COR-L47 (cell line): ENCODE results near the gene ARF1.

ENCODE experiments used
- DNase-seq: peaks from one replicate; lab custom pipeline; 2025; lab: John Stamatoyannopoulos, UW

Gene ARF1

DNA sequence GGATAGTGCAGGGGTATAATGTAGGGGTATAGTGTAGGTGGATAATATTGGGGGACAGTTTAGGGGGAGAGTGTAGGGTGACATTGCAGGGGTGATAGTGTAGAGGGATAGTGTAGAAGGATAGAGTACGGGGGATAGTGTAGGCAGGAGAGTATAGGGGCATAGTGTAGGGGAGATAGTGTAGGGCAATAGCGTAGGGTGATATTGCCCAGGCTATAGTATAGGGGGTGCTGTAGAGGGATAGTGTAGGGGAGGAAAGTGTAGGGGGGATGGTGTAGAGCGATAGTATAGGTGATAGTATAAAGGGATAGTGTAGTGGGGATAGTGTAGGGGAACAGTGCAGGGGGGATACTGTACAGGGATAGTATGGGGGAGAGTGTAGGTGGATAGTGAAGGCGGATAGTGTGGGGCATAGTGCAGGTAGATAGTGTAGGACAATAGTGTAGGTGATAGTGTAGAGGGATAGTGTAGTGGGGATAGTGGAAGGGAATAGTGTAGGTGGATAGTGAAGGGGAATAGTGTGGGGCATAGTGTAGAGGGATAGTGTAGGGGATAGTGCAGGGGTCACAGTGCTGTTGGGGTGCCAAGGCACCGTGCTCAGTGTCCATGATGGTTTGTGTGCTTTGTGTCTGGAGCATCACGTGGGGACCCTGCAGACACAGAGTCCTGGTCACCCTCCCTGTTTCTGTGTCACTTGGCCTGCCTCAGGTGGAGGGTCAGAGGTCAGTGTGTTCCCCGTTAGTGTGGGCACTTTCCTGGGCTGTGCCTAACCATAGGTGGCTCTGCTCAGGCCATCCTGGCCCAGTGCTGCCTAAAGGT lies 10.5 kb upstream of the ARF1 start:
- no peak for DNase-seq

DNA sequence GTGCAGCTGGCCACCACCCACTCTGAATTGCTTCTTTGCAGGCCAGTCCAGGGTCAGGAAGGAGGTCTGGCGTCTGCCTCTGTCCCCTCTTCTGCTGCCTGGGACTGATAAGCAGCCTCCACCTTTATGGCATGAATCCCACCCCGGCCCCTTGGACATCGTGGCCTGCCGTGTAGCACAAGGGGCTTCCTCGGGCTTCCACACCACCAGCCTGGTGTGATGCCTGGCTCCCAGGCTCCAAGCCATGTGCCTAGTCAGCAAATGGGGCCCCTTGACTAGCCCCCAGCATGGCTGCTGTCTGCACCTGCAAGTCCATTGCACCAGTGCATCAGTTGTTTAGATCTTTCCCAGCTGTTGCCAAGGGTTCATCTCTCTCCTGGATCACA lies 9.9 kb upstream of the ARF1 start:
- no peak for DNase-seq

- DNase-seq, result no peak
These were observed 9.2 kb upstream of the ARF1 start for GRCh38 chr1:228073061-228073856.

- peak; percentile 28 for DNase-seq
These were observed 8.5 kb upstream of the ARF1 start for GRCh38 chr1:228073857-228074545.

DNA sequence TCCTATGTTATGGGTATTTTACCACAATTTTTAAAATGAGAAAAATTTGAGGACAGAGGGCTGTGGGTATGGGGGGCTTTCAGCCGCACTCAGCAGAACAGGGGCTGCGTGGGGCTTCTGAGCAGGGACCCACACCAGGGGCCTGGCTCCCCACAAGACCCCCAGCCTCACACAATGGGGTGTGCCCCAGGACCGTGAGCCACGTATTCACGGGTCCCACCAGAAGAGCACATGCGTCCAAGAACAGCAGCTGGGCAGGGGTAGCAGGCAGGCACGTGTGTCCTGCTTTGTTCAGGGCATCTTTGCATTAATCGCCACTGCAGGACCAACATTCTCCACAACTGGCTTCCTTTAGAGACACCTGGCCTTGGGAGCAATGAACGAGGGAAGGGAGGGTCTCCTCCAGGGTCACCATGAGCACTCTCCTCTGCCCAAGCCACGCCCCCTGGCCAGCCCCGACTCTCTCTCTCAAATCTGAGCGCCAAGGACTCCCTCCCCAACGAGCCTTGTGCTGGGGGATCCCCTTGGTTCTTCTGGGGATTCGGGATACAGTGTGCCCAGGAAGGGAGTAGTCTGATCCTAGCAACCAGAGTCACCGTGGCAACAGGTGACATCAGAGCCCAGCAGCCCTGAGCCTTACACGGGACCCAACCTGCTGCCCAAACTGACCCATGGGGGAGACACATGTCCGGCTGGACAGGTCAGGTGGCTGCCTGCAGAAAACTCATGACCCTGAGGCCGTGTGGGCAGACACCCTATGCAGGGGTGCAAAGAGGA lies 7.4 kb upstream of the ARF1 start:
- DNase-seq, result no peak

GRCh38 chr1:228075801-228076271 lies 6.7 kb upstream of the ARF1 start:
- DNase-seq, result no peak

- DNase-seq, result no peak
These were observed 5.6 kb upstream of the ARF1 start for GRCh38 chr1:228076796-228077430.

GRCh38 chr1:228077565-228078330 lies 4.8 kb upstream of the ARF1 start:
- DNase-seq, result no peak

- DNase-seq, result no peak
These were observed 3.5 kb upstream of the ARF1 start for GRCh38 chr1:228079013-228079412.

DNA sequence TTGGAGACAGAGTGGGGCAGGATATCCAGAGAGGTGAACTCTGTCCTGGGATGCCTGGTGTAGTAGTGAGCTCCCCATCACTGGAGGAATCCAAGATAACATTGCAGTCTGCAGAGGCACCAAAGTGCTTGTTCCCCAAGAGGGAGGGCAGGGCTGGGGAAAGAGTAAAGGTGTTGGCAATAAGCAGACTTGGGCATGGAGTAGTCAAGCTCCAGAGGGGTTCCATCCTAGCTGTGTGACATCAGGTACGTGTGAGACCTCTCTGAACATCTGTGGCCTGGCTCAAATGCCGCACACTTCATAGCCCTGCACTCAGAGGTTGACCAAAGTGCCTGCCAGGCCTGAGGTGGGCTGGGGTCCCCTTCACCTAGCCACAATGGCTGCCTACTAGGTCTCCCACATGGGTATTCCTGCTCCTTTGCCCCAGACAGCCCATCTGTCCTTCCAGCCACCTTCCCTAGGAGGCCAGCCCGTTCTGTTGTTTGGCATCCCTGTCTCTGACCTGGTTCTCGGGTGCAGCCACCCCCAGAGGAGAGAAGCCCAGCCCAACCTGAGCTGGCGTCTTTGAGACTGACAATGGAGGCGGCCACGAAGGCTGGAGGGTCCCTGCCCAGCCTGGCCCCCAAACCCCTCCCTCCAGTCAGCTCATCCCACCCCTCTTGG lies 2.8 kb upstream of the ARF1 start:
- no peak for DNase-seq

GRCh38 chr1:228081144-228081543 lies 1.4 kb upstream of the ARF1 start:
- no peak for DNase-seq

DNA sequence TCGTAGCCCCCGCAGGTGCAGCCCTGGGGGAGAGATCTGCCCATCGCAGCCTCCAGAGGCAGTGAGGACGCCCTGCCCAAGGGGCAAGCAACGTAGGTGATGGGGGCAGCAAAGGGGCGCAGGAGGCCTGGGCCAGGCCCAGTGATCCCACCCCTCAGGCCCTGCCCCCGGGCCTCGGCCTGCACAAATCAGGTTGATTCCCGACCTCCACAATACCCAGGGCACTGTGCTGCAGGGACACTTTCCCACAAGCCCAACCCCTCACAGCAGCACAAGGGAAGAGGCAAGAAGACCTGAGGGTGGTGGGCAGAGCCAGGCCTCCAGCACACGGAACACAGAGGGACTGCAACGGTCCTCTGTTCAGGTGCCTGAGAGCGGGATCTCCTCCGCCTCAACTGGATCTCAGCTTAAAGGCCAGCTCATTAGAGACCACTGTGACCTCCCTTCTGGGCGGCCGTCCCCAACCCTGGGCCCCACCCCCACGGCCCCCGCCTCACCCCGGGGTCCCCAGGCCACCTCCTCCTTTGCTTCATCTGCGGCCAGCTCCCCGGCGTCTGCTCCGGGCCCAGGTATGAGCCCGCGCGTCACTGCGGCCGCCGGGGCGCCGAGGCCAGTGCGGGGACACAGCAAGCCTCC lies 812 bp upstream of the ARF1 start:
- DNase-seq, result no peak

GRCh38 chr1:228082918-228083870 lies 686 bp downstream of the ARF1 start:
- peak; percentile 5 for DNase-seq

GRCh38 chr1:228083871-228084278 lies 1.4 kb downstream of the ARF1 start:
- DNase-seq, result no peak

GRCh38 chr1:228084325-228084724 lies 1.8 kb downstream of the ARF1 start:
- no peak for DNase-seq

DNA sequence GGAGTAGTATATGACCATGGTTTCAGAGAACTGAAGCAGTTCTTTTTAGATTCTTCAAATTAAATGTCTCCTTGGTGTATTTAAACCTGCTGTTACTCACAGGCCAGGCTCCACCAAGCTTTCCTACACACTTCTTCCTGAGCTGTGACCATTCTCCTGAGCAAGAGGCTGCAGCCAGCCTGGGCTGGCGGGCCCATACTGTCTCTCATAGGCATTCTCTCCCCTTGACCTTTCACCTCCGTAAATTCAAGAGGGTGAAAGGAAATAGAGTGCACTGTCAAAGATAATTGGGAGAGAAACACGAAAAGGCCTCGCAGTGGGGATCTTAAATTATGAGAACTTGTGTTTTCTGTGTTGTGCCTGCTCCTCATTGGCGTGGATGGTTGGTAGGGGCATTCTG lies 2.3 kb downstream of the ARF1 start:
- no peak for DNase-seq

GRCh38 chr1:228085287-228085951 lies 2.9 kb downstream of the ARF1 start:
- DNase-seq, result no peak

DNA sequence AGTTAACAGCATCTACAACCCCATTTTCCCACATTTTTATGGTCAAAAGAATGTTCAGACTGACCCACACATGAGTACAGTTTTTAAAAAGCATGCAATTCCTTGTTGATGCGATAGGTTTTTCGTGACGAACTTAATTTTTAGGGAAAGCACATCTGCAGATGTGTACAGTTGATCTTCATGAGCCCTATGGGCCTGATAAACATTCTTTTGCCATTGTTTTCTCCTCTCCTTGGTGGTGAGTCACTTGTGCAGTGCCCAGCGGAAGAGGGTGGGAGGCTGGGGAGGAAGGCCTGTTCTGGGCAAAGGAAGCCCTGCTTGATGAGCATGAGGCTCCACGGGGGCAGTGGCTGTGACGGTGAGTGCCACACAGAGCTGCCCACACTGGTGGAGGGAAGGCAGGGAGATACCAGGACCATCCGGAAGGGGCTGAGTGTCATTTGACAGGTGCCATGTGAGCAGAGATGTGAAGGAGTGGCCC lies 5.3 kb downstream of the ARF1 start:
- no peak for DNase-seq
